Keratinocyte (primary cell): ENCODE results near the gene ZSCAN18. TPM values are rescaled to one million over a fixed set of nuclear protein-coding genes. Genes with fewer than 3 reads are reported as not detected.

Experiments used
- DNase-seq: peaks from one replicate; pipeline ENCODE4 v3.0.0-alpha.2; 2011; ENCODE audit warnings: low read depth, missing footprints, low spot score
- FAIRE-seq: peaks from 2 replicates; lab custom pipeline; 2011; peaks lifted over from hg19 to GRCh38; lab: Jason Lieb, UNC
- H2AFZ ChIP-seq: 2 replicates; pipeline ENCODE4 v1.6.0; 2012; ENCODE audit warnings: low read length, control low read depth, inconsistent platforms; ENCODE audit not compliant: control insufficient read depth
- H3K27ac ChIP-seq: 2 replicates; pipeline ENCODE4 v1.5.1; 2011; ENCODE audit warnings: low read length; ENCODE audit not compliant: control insufficient read depth, insufficient read depth
- H3K27me3 ChIP-seq: 3 replicates; pipeline ENCODE4 v1.6.0; 2011; ENCODE audit warnings: low read length; ENCODE audit not compliant: control insufficient read depth, insufficient read depth; ENCODE audit errors: extremely low read depth
- H3K36me3 ChIP-seq, 2 experiments: 2 replicates in 1 of 2; 3 replicates in 1 of 2; pipeline ENCODE4 v1.5.1; 2011; ENCODE audit warnings: low read length in 2 of 2, mild to moderate bottlenecking in 1 of 2; ENCODE audit not compliant: control insufficient read depth in 2 of 2, insufficient read depth in 2 of 2; ENCODE audit errors: extremely low read depth in 1 of 2
- H3K4me1 ChIP-seq: 3 replicates; pipeline ENCODE4 v1.5.1; 2011; ENCODE audit warnings: low read length; ENCODE audit not compliant: control insufficient read depth, insufficient read depth; ENCODE audit errors: extremely low read depth
- H3K4me2 ChIP-seq: 3 replicates; pipeline ENCODE4 v1.6.0; 2011; ENCODE audit warnings: low read depth, low read length; ENCODE audit not compliant: control insufficient read depth, insufficient read depth; ENCODE audit errors: extremely low read depth
- H3K4me3 ChIP-seq, 3 experiments: fragments of 200-600 bp in 1 of 3; sonication (generic) in 1 of 3; 2 replicates in 2 of 3; 3 replicates in 1 of 3; pipeline ENCODE4 v1.5.1; 2011 to 2016; ENCODE audit warnings: low read length in 3 of 3, mild to moderate bottlenecking in 3 of 3, control low read depth in 2 of 3, inconsistent platforms in 1 of 3, low read depth in 1 of 3, mixed read lengths in 1 of 3, mixed run types in 1 of 3, moderate library complexity in 1 of 3; ENCODE audit not compliant: control insufficient read depth in 2 of 3, insufficient read depth in 2 of 3; ENCODE audit errors: extremely low read depth in 1 of 3
- H3K79me2 ChIP-seq: 2 replicates; pipeline ENCODE4 v1.6.0; 2012; ENCODE audit warnings: low read length; ENCODE audit not compliant: control insufficient read depth, insufficient read depth
- H3K9ac ChIP-seq: 3 replicates; pipeline ENCODE4 v1.6.0; 2011; ENCODE audit warnings: low read length; ENCODE audit not compliant: control insufficient read depth, insufficient read depth; ENCODE audit errors: extremely low read depth
- H3K9me1 ChIP-seq: 3 replicates; pipeline ENCODE4 v1.6.0; 2011; ENCODE audit warnings: low read length; ENCODE audit not compliant: control insufficient read depth, insufficient read depth; ENCODE audit errors: extremely low read depth
- H3K9me3 ChIP-seq: 2 replicates; pipeline ENCODE4 v1.5.1; 2012; ENCODE audit warnings: low read depth, low read length; ENCODE audit not compliant: control insufficient read depth
- H4K20me1 ChIP-seq: 3 replicates; pipeline ENCODE4 v1.6.0; 2011; ENCODE audit warnings: low read length; ENCODE audit not compliant: control insufficient read depth, insufficient read depth; ENCODE audit errors: extremely low read depth
- EZH2 ChIP-seq: IDR thresholded peaks from one replicate; pipeline ENCODE4 v1.6.1; 2012; ENCODE audit warnings: inconsistent platforms, mild to moderate bottlenecking, low read length, moderate library complexity
- dilution Hi-C: fragments of 300-500 bp; cut with MboI; formaldehyde crosslinking; loops from one replicate; pipeline ENCODE4 v1.7.0; 2020; ENCODE audit warnings: low sequenced_read_pairs; ENCODE audit not compliant: extremely low pct_ligation_motif_present
- polyA plus RNA-seq, 5 experiments: library from polyadenylated mRNA; depleted of rRNA in 3 of 5; stranded (reverse) in 3 of 5; stranded (forward) in 1 of 5; unstranded in 1 of 5; fragments of >200 nt; gene quantifications; 1 replicate in 1 of 5; 2 replicates in 3 of 5; 3 replicates in 1 of 5; pipeline versions ENCODE4 v1.2.1 to v1.2.3, GENCODE V29; 2011 to 2012; ENCODE audit warnings: missing spikeins in 2 of 5, low read depth in 1 of 5, low replicate concordance in 1 of 5
- TF ChIP-seq, protein P1 (sequence below), 3 experiments: IDR thresholded peaks in 1 of 3; conservative IDR thresholded peaks in 1 of 3; optimal IDR thresholded peaks in 1 of 3; 2 replicates in 2 of 3; 3 replicates in 1 of 3; pipeline versions ENCODE3 to v1.5.1; 2011; ENCODE audit warnings: low read length in 3 of 3, mild to moderate bottlenecking in 3 of 3, moderate library complexity in 2 of 3, control low read depth in 1 of 3, inconsistent platforms in 1 of 3; ENCODE audit not compliant: insufficient read depth in 2 of 3; ENCODE audit errors: extremely low read depth in 1 of 3

Gene ZSCAN18
- polyA plus RNA-seq, 1 donor (not counting 4 experiments of a cell fraction or from before 2014, with no cell fraction given): 16.1 TPM

DNA sequence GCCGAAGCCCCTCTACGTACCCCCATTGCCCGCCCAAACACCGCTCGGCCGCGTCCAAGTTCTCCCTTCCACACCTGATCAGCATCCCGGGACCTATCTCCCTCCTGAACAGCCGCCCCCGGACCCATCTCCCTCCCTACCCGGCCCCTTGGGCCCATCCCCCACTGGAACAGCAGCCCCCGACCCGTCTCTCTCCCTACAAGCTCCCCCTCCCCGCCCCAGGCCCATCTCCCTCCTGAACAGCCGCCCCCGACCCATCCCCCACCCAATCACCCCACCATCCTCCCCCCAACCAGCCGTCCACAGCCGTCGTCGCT, 63.6 kb downstream of the ZSCAN18 start:
- no peaks in the 10 kb centered on the region for H3K36me3 ChIP-seq
- H3K4me1 ChIP-seq: no peaks in the 10 kb centered on the region
- no peak overlapping the region for H3K4me3 ChIP-seq
- H3K79me2 ChIP-seq: no peaks in the 10 kb centered on the region
- FAIRE-seq (no peak), DNase-seq (no peak)
- H3K9me1 ChIP-seq: no peaks in the 10 kb centered on the region
- H3K27me3 ChIP-seq: no peaks in the 10 kb centered on the region
- H3K9me3 ChIP-seq: peaks cover 9% of the 10 kb centered on the region
- dilution Hi-C loops: no loop called here
- no peak overlapping the region for H3K4me2 ChIP-seq
- no peak overlapping the region for H3K27ac ChIP-seq
- no peak overlapping the region for H2AFZ ChIP-seq
- TF ChIP-seq EZH2: no peak
- TF ChIP-seq, protein P1, sequence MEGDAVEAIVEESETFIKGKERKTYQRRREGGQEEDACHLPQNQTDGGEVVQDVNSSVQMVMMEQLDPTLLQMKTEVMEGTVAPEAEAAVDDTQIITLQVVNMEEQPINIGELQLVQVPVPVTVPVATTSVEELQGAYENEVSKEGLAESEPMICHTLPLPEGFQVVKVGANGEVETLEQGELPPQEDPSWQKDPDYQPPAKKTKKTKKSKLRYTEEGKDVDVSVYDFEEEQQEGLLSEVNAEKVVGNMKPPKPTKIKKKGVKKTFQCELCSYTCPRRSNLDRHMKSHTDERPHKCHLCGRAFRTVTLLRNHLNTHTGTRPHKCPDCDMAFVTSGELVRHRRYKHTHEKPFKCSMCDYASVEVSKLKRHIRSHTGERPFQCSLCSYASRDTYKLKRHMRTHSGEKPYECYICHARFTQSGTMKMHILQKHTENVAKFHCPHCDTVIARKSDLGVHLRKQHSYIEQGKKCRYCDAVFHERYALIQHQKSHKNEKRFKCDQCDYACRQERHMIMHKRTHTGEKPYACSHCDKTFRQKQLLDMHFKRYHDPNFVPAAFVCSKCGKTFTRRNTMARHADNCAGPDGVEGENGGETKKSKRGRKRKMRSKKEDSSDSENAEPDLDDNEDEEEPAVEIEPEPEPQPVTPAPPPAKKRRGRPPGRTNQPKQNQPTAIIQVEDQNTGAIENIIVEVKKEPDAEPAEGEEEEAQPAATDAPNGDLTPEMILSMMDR (optimal IDR thresholded peaks at IDR 0.05 in 1 of 3, IDR thresholded peaks at IDR 0.05 in 1 of 3, conservative IDR thresholded peaks at IDR 0.05 in 1 of 3; ENCODE audit: extremely low read depth in 1 of 3, insufficient read depth in 2 of 3, low read length in 3 of 3): no peak
- H3K9ac ChIP-seq: no peak overlapping the region
- no peaks in the 10 kb centered on the region for H4K20me1 ChIP-seq

Other genes starting within 250 kb of the ZSCAN18 start
- gene ZNF587, start 248.4 kb downstream of the ZSCAN18 start, polyA plus RNA-seq: 8.2 to 14.4 TPM (median 14.0 TPM) in 3 replicates
- gene ZNF814, start 209.2 kb downstream of the ZSCAN18 start, polyA plus RNA-seq: 13.8 to 17.2 TPM (median 17.2 TPM) in 3 replicates
- 2.9 to 6.1 TPM (median 5.8 TPM) in 3 replicates for gene ZNF417, start 181.6 kb downstream of the ZSCAN18 start, polyA plus RNA-seq
- 2.1 to 3.9 TPM (median 2.9 TPM) in 3 replicates for gene ZNF418, start 162.8 kb downstream of the ZSCAN18 start, polyA plus RNA-seq
- 3.7 to 5.3 TPM (median 5.3 TPM) in 3 replicates for gene ZNF256, start 150.5 kb downstream of the ZSCAN18 start, polyA plus RNA-seq
- gene C19orf18, start 123.7 kb downstream of the ZSCAN18 start, polyA plus RNA-seq: 0.24 to 0.59 TPM (median 0.48 TPM) in 3 replicates
- gene ZNF606, start 95.4 kb downstream of the ZSCAN18 start, polyA plus RNA-seq: 2.8 to 3.5 TPM (median 3.5 TPM) in 3 replicates
- not detected in 3 replicates for gene ZSCAN1, start 64.2 kb downstream of the ZSCAN18 start, polyA plus RNA-seq
- gene ZNF135, start 38.9 kb downstream of the ZSCAN18 start, polyA plus RNA-seq: 2.7 to 6.7 TPM (median 3.4 TPM) in 3 replicates
- gene ZNF329, start 52.6 kb upstream of the ZSCAN18 start, polyA plus RNA-seq: 6.9 to 8.5 TPM (median 8.4 TPM) in 3 replicates
- gene ZNF274, start 84.8 kb upstream of the ZSCAN18 start, polyA plus RNA-seq: 25.0 to 31.2 TPM (median 25.9 TPM) in 3 replicates
- gene ZNF544, start 130.7 kb upstream of the ZSCAN18 start, polyA plus RNA-seq: 28.2 to 38.4 TPM (median 30.9 TPM) in 3 replicates
- 2.5 to 2.8 TPM (median 2.7 TPM) in 3 replicates for gene ZNF8, start 180.7 kb upstream of the ZSCAN18 start, polyA plus RNA-seq
- 42.5 to 48.6 TPM (median 44.8 TPM) in 3 replicates for gene ERVK3-1, start 207.1 kb upstream of the ZSCAN18 start, polyA plus RNA-seq
- 2.5 to 3.4 TPM (median 2.8 TPM) in 3 replicates for gene ZSCAN22, start 228.8 kb upstream of the ZSCAN18 start, polyA plus RNA-seq